GM19372 (cell line): ENCODE measurements around the gene EXOSC10.
"Not testable (repeated sequence)": the region's sequence is repeated elsewhere in the genome, so short reads cannot be mapped to it uniquely, and the experiment has no call there.

Source experiments
- ATAC-seq: cut with Tn5 transposase; IDR thresholded peaks from one replicate; pipeline ENCODE4 v1.9.1; 2021; ENCODE audit warnings: mild to moderate bottlenecking, low read depth, moderate library complexity; ENCODE audit not compliant: unreplicated experiment

The EXOSC10 gene

GRCh38 chr1:11114966-11115365 is 15.3 kb upstream of the EXOSC10 start:
- ATAC-seq, result no peak

GRCh38 chr1:11109047-11109760 is 9.5 kb upstream of the EXOSC10 start:
- no peak for ATAC-seq

GRCh38 chr1:11107599-11107998 is 7.9 kb upstream of the EXOSC10 start:
- ATAC-seq, result no peak

GRCh38 chr1:11105586-11105985 is 5.9 kb upstream of the EXOSC10 start:
- ATAC-seq, result no peak

- ATAC-seq, result no peak
Measured at GRCh38 chr1:11101347-11101746, 1.7 kb upstream of the EXOSC10 start.

GRCh38 chr1:11100806-11101205 is 1.1 kb upstream of the EXOSC10 start:
- not testable (repeated sequence) for ATAC-seq

DNA sequence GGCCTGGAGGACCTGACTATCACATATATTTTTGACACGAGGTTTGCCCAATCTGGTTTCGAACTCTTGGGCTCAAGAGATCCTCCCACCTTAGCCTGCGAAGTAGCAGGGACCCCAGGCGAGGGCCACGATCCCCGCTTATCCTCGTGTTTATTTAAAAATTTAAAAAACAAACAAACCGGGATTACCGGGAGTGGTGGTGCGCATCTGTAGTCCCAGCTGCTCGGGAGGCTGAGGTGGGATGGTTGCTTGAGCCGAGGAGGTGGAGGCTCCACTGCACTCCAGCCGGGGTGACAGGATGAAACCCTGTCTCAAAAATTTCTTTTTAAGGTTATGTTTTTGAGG is 452 bp upstream of the EXOSC10 start:
- no peak for ATAC-seq

- ATAC-seq, result no peak
Measured at GRCh38 chr1:11098931-11099309, 749 bp downstream of the EXOSC10 start.

- not testable (repeated sequence) for ATAC-seq
Measured at GRCh38 chr1:11083784-11084183, 15.9 kb downstream of the EXOSC10 start.

DNA sequence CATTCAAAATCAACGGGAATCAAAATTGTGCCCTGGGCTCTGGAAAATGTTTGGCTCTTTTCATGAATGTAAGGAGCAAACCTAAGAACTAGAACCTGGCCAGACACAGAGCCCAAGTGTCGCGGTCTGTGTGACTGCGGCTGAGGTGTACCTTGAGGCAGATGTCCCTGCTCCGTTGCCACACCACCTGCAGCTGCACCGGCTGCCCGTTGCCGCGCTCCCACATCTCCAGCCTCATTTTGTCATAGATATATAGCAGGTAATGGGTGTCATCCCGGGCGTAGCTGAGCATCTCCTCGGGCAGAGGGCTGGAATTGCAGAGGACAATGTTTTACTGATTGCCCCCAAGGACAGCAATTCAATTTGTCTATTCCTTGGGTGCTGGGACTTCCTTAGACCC is 18.7 kb downstream of the EXOSC10 start:
- ATAC-seq, result no peak

DNA sequence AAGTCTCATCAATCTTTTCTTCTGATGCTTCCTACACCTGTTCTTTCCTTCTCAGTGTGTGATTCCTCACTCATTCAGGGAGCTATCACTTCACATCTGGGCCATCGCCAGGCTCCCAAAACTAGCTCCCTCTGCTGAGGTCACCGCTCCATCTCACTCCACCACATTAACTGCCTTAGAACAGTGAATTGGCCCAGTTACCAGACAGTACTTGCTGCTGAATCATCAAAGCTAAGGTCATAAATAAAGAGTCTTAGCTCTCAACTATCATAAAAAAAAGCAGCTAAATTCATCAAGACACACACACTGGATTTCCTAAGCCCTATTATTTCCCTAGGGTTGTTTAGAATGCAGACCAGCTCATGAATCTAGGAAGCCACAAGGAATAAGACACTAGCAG is 21.0 kb downstream of the EXOSC10 start:
- ATAC-seq, result no peak

GRCh38 chr1:11073398-11073797 is 26.3 kb downstream of the EXOSC10 start:
- not testable (repeated sequence) for ATAC-seq

DNA sequence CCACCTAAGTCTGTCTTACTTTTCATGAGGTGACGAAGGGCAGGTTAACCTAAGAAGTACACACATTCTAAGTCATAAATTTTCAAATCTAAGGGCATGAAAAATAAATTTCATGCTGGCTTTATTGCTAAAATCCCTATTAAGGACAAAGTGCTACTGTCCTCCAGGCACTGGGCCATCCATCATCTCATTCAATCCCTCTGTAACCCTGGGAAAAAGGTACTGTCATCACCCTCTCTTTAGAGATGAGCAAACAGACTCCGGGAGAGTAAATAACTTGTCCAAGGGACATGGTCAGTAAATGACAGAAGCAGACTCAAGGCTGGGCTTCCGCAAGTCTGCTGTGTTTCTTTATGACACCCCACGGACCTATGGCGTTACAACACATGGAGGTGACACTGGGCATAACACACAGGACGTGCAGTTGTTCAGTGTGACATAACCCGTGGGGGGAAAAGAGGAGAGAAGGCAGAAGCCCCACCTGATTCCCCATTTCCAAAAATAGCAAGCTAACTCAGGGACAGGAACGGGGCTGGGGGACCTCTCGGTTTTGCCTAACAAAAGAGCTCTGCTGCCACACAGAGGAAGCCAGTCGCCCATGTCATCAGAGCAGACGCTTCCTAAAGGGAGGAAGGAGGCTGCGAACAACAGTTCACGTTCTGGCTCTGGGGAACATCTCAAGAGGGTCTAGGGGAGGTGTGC is 27.3 kb downstream of the EXOSC10 start:
- no peak for ATAC-seq

DNA sequence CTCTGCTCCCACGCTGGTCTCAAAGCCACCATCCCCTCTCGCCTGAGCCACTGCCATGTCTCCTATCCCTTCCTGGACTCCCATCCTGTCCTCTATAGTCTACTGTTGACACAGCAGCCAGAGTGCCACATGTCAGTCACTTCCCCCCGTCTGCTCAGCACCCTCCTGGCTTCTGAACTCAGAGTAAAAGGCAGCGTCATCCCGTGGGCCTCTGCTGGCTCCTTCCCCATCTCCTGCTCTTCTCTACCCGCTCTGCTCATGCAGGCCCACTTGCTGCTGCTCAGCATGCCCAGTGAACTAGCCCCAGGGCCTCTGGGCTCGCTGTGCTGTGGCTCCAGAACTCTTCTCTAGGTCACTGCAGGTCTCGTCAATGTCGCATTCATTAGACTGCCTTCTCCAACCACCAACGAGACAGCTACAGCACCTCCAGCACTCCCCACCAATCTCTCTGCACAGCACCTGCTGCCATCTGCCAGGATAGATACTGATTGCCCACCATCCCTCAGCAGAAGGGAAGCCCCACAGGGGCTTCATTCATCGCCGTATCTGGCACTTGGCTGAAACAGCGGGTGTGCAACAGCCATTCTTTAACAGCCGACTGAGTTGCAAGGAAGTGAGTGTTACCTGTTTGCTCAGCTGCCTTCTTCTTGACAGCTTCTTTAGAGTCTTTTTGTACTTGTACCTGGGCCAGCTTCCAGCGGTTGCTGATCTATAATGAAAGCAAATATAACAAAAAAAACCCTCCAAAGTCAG is 28.0 kb downstream of the EXOSC10 start:
- ATAC-seq, result no peak

- no peak for ATAC-seq
Measured at GRCh38 chr1:11070876-11071275, 28.8 kb downstream of the EXOSC10 start.

DNA sequence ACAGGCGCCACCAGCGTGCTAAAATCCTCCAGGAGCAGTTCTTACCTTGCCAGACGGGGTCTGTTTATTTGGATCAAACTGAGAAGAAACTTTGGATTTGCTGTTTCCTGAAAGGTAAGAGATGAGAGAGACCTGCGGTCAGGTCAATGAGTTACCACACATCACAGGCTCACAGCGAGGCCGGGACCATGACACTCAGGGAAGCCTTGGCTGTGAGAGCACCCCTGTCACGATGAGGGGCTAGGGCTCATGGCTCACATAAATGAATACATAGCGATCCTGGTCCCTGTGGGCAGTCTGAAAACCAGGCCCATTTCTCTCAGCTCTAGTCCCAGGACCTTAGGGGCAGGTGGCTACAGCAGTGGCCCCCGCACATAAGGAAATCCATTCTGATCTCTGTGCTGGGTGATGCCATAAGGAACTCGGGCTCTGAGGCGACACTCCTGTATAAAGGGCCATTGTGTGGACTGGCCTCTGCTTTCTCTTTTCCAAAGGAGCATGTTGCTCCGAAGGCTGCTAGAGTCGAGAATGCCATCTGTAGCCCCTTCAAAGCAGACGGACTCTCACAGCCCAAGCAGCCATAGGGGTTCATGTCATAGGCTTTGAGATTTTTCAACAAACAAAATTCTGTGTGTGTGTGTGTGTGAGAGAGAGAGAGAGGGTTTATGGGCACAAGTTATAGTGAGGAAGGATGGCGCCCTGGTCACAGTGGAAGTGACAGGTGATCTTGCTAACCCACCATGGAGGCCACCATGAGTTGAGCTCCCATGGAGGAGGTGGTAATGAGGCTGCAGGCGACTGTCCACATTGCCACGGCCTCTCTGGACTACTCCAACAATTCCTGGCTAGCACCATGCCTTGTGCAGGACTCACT is 30.8 kb downstream of the EXOSC10 start:
- ATAC-seq, result no peak

DNA sequence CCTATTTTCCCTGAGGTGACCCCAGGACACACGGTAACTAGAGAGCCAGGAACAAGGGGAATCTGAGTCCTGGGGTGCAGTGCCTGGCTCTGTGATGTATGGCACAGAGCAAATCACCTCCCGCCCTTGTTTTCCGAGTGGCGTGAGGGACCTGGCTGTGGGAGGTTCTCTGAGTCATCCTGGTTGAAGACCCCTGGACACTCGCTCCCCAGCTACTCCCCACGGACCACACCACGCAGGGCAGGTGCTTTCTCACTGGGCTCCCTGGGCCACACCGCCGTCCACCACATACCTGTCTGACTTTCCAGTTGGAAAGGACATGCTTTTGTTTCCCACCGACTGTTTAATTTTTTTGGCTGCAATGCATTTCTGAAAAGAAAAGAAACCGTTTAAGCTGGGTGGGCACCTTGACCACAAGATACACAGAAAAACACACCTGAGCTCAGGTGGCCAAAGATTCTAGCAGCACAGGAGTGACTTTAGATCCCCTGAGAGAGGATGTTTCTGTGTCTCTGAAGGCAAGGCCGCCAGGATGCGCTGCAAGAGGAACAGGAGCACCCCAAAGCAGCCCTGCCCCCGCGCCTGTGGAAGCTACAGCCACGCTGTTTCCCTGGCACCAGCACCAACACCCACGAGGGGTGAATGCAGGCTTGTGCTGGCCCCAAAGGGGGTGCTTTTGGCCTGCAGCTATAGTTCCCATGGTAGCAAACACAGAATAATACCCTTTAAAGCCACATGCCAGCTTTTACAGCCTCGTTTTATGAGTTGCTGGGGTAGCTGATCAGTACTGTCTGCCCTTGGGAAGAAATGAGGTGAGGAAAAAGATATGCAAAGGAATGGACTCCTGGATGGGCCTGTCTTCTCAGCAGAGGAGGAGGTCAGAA is 31.7 kb downstream of the EXOSC10 start:
- ATAC-seq, result no peak

DNA sequence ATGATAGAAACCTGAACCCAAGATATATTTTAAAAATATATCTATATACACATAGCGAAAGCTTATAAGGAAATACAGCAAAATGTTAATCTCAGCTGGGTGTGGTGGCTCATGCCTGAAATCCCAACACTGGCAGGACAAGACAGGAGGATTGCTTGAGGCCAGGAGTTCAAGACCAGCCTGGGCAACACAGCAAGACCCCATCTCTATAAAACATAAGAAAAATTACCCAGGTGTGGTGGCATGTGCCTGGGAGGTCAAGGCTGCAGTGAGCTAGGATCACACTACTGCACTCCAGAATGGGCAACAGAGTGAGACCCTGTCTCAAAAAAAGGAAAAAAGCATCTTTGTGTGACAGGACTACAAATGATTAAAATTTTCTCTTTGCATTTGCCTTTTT is 33.9 kb downstream of the EXOSC10 start:
- no peak for ATAC-seq

DNA sequence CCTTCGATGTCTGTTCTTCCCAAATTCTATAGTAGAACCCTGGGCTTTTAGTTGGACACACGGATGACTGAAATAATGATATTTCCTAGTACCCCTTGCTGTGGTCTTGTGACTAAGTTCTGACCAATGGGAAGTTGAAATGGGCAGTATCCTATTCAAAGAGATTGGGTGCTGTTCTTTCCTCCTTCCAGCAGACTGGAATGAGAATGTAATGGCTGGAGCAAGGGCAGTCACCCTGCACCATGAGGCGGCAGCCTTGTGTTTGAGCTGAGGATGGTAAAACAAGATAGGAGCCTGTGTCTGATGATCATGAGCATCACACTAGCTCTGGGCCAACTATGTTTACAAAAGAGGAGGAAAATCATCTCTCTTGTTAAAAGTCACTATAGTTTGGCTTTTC is 34.7 kb downstream of the EXOSC10 start:
- no peak for ATAC-seq
